Measurements from ENCODE around the gene APOBR.
"Not testable (repeated sequence)": the region's sequence is repeated elsewhere in the genome, so short reads cannot be mapped to it uniquely, and the experiment has no call there.

APOBR gene

GRCh38 chr16:28494121-28494851, at the start of gene APOBR:
TSS of gene APOBR (plus strand) at chr16:28494643. CDS start at chr16:28494682, 39 bp downstream.
- peak; percentile 67 to 77 for DNase-seq (ENCODE audit: low read depth in 1 of 2, low spot score in 1 of 2)

- DNase-seq (ENCODE audit: low read depth in 1 of 2, low spot score in 1 of 2) = not testable (repeated sequence)
These were observed 48.1 kb upstream of the APOBR start for GRCh38 chr16:28446388-28446787.

- not testable (repeated sequence) for DNase-seq (ENCODE audit: low read depth in 1 of 2, low spot score in 1 of 2)
These were observed 47.4 kb upstream of the APOBR start for GRCh38 chr16:28447081-28447480.

- no peak for DNase-seq (ENCODE audit: low read depth in 1 of 2, low spot score in 1 of 2)
These were observed 20.7 kb upstream of the APOBR start for GRCh38 chr16:28473714-28474265.

- no peak for DNase-seq (ENCODE audit: low read depth in 1 of 2, low spot score in 1 of 2)
These were observed 19.2 kb upstream of the APOBR start for GRCh38 chr16:28475221-28475620.

GRCh38 chr16:28477311-28477920, 17.0 kb upstream of the APOBR start:
- DNase-seq (ENCODE audit: low read depth in 1 of 2, low spot score in 1 of 2) = no peak

GRCh38 chr16:28478506-28479180, 15.8 kb upstream of the APOBR start:
- DNase-seq (ENCODE audit: low read depth in 1 of 2, low spot score in 1 of 2) = no peak

GRCh38 chr16:28482026-28482425, 12.4 kb upstream of the APOBR start:
- no peak for DNase-seq (ENCODE audit: low read depth in 1 of 2, low spot score in 1 of 2)

GRCh38 chr16:28483361-28483760, 11.1 kb upstream of the APOBR start:
- not testable (repeated sequence) for DNase-seq (ENCODE audit: low read depth in 1 of 2, low spot score in 1 of 2)

GRCh38 chr16:28486266-28486665, 8.2 kb upstream of the APOBR start:
- no peak for DNase-seq (ENCODE audit: low read depth in 1 of 2, low spot score in 1 of 2)

- no peak for DNase-seq (ENCODE audit: low read depth in 1 of 2, low spot score in 1 of 2)
These were observed 3.0 kb upstream of the APOBR start for GRCh38 chr16:28491230-28491969.

GRCh38 chr16:28491970-28492474, 2.4 kb upstream of the APOBR start, which contains the start of gene CLN3:
TSS of gene CLN3 (minus strand) at chr16:28492074. CDS start at chr16:28491759, 315 bp downstream.
- DNase-seq (ENCODE audit: low read depth in 1 of 2, low spot score in 1 of 2) = peak; percentile 70 to 73

GRCh38 chr16:28492511-28492910, 1.9 kb upstream of the APOBR start:
- no peak for DNase-seq (ENCODE audit: low read depth in 1 of 2, low spot score in 1 of 2)

GRCh38 chr16:28495098-28495793, 803 bp downstream of the APOBR start:
- no peak for DNase-seq (ENCODE audit: low read depth in 1 of 2, low spot score in 1 of 2)

- no peak for DNase-seq (ENCODE audit: low read depth in 1 of 2, low spot score in 1 of 2)
These were observed 1.6 kb downstream of the APOBR start for GRCh38 chr16:28495795-28496749.

GRCh38 chr16:28496844-28497243, 2.4 kb downstream of the APOBR start:
- DNase-seq (ENCODE audit: low read depth in 1 of 2, low spot score in 1 of 2) = no peak

- DNase-seq (ENCODE audit: low read depth in 1 of 2, low spot score in 1 of 2) = no peak
These were observed 2.9 kb downstream of the APOBR start for GRCh38 chr16:28497386-28497785.

GRCh38 chr16:28497861-28498599, 3.6 kb downstream of the APOBR start:
- DNase-seq (ENCODE audit: low read depth in 1 of 2, low spot score in 1 of 2) = no peak

All from activated T-helper 1 cell treated with anti-CD3 and anti-CD28 coated beads, Interleukin-2, amount 50 U/mL, for 16 hours (primary cell).